Activated CD4-positive, alpha-beta T cell treated with anti-CD3 and anti-CD28 coated beads, Interleukin-2, Interleukin-4, amounts not matched to agents 100 ng/mL and 50 ng/mL, durations not matched to agents 16 hours and 8 hours (primary cell): ENCODE measurements around the gene DPY19L3.
A peak's percentile ranks its signal among the peaks of the same experiment; 100 is the strongest.
"Not testable (repeated sequence)": the region's sequence is repeated elsewhere in the genome, so short reads cannot be mapped to it uniquely, and the experiment has no call there.

Experiments used
- DNase-seq: peaks from one replicate; pipeline ENCODE4 v3.0.0-alpha.2; 2020; ENCODE audit warnings: low spot score

DPY19L3 gene

DNA sequence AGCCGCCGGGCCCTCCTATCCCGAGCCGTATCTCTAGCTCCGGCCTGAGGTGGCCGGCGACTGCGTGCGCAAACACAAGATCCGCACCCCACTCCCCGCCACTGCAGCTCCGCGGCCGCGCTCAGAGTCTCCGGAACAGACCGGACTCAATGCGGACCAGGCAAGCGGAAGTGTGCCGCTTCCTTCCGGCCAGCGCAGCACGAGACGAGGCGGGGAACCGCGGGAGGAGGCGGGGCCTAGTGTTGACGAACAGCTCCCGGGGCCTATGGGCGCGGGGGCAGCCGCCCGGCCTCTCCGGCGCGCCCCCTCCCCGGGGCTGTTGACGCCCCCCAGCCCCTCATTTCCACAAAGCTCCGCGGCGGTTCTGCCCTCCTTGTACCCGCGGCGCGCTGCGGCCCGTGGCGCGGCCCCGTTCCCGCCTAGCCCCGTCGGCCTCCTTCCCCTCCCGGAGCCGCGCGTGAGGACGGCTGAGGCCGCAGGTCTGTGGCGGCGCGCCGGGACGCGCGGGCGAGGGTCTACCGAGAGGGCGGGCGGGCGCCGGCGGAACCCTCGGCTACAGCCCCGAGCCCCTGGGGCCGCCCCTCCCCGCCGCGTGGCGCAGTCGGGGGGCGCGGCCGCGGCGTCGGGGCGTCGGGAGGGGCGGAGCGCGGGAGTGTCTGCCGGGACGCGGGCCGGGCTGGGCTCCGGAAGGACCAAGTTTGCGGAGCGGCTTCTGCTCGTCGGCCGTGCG, at the start of gene DPY19L3:
Gene DPY19L3 (plus strand): TSS at position 340 of the 730 bp plus-strand sequence. CDS start 2,484 bp downstream, outside the sequence.
- DNase-seq = peak; percentile 94

DNA sequence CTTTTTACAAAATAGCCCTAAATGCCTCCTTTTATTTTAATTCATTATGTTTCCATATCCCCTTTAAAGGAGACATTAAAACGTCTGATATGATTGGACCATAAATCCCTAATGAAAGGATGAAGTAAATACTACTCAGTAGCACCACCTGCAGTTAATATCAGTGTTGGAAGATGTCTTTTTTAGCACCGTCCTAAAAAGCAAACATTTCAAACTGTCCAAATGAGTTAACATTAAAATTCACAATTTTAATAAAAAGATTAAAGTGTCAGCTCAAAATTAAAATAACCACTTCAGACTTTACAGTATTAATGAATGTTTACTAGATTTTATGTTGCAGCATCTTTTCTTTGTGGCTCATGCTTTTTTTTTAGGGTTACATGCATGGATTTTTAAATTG, 47.9 kb upstream of the DPY19L3 start:
- no peak for DNase-seq

DNA sequence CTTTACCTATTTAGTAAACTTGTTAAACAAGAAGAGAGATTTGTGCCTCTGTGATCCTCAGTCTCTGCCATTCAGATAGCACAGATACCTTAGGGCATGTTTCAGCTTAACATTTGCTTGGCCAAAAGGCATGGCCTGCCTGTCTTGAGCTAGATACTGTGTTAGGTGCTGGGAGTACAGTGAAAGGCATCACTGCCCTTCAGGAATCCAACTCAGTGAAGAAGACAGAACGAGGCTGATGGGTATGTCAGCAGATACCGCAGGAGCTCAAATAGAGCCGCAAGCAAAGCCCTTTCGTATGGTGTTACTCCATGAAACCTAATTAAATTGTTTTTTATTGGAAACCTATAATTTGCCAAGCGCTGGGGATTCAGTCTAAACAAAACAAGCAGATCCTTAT, 47.2 kb upstream of the DPY19L3 start:
- no peak for DNase-seq

GRCh38 chr19:32359581-32359980, 46.0 kb upstream of the DPY19L3 start:
- no peak for DNase-seq

- DNase-seq = no peak
These were observed 43.8 kb upstream of the DPY19L3 start for GRCh38 chr19:32361574-32362317.

GRCh38 chr19:32362318-32362691, 43.3 kb upstream of the DPY19L3 start:
- no peak for DNase-seq

- DNase-seq = no peak
These were observed 42.4 kb upstream of the DPY19L3 start for GRCh38 chr19:32363175-32363574.

DNA sequence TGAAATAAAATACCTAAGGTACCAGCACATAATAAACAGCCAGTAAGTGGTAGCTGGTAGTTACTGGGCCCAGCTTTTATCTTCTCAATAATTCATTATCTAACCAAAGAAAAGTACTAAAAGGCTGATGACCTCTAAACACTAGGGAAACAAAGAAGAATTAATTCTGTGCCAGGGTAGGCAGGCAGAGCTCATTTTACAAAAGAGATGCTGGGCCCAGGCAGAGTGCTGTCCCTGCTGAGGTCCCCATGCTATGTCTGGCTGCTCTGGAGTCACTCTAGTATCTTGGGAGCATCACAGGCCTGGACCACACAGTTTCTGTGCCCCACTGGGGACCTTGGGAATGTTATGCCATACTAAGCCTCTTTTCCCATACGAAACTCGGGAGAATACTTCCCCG, 41.9 kb upstream of the DPY19L3 start:
- DNase-seq = no peak

GRCh38 chr19:32364040-32364439, 41.5 kb upstream of the DPY19L3 start:
- DNase-seq = no peak

DNA sequence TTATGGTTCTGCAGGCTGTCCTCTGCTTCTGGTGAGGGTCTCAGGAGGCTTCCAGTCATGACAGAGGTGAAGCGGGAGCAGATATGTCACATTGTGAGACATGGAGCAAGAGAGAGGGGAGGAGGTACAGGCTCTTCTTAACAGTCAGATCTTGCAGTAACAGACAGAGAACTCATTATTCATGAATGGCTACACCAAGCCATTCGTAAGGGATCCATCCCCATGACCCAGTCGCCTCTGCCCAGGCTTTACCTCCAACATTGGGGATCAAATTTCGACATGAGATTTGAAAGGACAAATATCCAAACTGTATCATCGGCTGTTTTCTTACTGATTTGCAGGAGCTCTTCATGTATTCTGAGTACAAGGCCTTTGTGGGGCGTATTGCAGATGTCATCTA, 38.5 kb upstream of the DPY19L3 start:
- DNase-seq = no peak

DNA sequence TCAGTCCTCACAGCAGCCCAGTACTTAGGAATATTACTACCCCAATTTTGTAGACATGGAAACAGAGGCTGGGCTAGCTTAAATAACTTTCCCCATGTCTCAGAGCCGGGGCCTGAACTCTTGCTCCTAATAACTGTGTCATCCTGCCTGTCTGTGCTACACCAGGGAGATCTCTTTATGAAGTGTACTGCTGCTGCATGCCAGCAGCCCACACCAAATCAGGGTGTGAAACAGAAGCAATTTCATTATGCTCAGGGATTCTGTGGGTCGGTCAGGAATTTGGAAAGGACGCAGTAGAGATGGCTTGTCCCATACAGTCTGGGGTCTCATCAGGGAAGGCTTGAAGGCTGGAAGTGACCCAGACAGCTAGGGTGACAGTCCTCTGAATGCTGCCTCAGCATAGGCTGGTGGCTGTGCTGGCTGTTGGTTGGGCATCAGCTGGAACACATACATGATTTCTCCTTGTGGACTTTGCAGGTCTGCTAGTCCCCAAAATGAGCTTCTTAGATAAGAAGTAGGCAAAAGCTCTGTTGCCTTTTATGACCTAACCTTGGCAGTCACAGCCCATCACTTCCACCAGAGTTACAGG, 37.5 kb upstream of the DPY19L3 start:
- no peak for DNase-seq

DNA sequence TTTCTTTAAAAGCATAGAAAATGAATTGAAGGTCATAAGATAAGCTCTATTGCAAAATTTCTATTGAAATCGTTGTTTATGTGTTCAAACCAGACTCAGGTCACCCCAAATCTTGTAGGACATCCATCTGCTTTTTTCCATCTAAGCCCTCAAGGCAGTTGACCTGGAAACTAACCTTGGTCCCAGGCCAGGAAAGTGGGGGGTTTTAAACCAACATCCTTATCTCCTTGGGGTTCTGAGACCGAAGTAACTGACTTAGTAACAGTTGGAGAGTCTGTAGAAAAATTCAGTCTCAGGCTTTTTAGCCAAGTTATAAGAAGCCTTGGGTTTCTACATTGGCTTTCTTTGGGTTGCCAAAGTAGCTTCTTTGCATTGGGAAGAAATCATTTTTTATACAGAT, 36.8 kb upstream of the DPY19L3 start:
- no peak for DNase-seq

- no peak for DNase-seq
These were observed 32.6 kb upstream of the DPY19L3 start for GRCh38 chr19:32372726-32373517.

DNA sequence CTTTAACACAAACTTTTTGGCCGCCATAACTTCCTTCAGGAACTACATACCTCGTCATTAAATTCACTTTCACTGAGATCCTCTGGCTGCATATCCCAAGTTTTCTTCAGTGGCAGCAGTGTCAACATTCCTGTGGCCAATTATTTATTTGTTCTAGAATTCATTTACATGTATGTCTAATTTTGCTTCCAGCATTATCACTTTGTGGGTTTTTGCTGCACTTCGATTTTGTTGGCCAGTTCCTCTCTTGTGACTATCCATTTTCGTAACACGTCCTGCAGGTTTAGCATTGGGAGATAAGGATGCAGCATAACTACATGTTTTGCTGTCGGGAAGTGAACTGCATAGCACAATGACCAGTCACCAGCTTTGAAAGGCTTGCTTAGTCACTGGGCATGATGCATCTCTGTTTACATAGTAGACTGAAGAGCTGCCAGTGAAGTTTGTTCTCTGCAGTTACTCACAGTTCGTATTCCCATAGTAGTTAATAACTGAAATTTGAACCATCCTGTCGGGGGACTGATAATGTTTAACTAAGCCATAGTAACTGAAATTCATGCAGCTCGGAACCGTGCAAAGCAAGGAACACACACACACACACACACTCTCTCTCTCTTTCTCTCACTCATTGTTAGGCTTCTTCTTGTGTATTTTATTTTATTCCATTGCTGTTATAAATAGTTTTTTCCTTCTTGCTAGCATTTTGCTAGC, 31.8 kb upstream of the DPY19L3 start:
- DNase-seq = no peak

DNA sequence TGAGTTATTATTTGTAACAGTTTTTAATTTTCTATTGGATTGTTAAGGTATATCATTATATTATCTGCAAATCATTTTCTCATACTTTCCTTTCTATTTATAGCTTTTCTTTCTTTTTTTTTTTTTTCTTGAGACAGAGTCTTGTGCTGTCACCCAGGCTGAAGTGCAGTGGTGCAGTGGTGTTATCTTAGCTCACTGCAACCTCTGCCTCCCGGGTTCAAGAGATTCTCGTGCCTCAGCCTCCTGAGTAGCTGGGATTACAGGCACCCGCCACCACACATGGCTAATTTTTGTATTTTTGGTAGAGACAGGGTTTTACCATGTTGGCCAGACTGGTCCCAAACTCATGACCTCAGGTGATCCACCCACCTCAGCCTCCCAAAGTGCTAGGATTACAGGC, 31.2 kb upstream of the DPY19L3 start:
- not testable (repeated sequence) for DNase-seq

DNA sequence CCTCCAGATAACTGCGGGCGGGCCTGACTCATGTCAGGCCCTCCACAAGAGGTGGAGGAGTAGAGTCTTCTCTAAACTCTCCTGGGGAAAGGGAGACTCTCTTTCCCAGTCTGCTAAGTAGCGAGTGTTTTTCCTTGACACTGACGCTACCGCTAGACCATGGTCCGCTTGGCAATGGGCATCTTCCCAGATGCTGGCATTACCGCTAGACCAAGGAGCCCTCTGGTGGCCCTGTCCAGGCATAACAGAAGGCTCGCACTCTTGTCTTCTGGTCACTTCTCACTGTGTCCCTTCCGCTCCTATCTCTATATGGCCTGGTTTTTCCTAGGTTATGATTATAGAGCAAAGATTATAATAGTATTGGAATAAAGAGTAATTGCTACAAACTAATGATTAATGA, 28.5 kb upstream of the DPY19L3 start:
- not testable (repeated sequence) for DNase-seq

DNA sequence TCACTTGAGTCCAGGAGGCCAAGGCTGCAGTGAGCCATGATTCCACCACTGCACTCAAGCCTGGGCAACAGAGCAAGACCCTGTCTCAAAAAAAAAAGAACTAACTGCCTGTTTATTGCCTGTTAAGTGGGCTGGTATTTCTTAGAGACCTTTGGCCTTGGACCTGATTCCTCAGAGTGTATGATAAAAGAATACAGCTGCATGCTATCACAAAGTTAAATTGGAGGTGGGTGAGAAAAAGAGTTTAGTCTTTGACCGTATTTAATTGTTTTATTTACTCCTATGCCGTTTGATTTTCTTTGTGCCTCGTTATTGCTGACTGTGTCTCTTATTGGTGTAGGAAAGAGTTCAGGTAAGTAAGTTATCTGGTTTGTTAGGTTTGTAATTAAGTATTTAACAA, 25.3 kb upstream of the DPY19L3 start:
- no peak for DNase-seq

DNA sequence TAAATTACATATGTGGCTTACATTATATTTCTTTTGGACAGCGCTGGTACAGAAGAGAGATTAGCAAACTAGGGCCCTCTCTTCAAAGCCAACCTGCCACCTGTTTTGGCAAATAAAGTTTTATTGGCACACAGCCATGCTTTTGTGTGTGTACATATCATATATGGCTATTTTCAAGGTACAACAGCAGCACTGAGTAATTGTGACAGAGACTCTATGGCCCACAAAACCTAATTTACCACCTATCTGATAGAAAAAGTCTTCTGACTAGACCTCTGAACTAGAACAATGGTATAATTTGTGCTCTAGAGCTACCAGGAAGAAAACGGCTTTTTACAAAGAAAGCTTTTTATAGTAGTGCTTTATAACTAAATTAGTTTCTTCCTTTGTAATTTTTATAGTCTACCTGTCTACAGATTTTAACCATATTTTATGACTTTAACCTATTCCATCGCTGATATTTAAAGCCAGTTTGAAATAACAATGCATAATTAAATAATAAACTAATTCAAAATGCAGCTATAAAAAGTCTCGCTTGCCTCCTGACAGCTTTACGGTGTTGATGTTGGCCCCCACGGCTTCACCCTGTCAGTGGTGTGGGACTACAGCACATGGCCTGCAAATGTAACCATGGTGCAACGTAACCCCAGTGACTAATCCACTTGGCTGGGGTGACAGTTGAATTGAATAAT, 17.7 kb upstream of the DPY19L3 start:
- DNase-seq = no peak

DNA sequence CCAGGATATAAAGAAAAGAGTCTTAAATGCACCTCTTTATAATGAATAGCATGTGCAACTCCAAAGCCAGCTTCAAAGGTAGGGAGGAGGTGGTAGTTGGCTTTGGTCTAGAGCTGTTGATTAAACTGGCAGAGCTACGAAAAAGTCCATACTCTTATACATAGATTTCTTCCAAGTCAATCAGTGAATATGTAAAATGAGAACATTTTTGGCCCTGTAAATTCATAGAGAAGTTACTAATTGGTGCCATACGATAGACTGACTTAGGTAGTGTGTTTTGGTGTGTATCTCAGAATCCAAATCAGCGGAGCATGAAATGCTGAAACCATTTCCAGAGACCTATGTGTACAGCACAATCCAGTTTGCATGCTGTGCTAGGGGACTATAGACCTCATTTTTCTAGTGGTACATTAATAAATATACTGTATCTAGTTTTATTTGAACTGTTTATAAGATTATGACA, 17.1 kb upstream of the DPY19L3 start:
- DNase-seq = no peak

GRCh38 chr19:32392901-32393300, 12.7 kb upstream of the DPY19L3 start:
- no peak for DNase-seq

DNA sequence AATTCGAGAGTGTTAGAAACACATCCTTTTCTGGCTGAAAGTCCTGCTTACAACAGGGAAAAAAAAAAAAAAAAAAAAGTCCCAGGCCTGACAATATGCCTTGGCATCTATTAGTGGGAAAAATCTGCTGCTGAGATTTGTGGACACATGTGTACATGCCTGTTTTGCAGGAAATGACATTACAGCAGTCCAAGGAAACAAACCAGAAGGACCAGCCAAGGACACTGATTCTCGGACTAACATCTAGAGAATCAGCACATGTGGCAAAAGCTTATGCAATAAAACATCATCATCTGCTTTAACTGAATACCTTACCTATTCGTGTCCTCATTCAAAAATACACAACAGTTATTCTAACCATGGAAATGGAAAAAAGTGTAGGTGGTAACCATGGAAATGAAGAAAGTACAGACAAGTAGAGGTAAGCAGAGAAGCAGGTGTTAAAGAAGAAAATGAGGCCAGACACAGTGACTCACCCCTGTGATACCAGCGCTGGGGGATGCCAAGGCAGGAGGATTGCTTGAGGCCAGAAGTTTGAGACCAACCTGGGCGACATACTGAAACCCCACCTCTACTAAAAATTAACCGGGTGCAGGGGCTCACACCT, 9.4 kb upstream of the DPY19L3 start:
- DNase-seq = no peak
